ENCODE data around the gene METTL25B. TPM values are rescaled to one million over a fixed set of nuclear protein-coding genes. Genes with fewer than 3 reads are reported as not detected.

Gene METTL25B
- total RNA-seq, 1 experiment from 2014 or later, result 10.4 TPM

- peaks cover 55% of the 10 kb centered on the region for H3K4me1 ChIP-seq (ENCODE audit: insufficient read depth, low read length)
- ATAC-seq, result no peak
- H2AFZ ChIP-seq (ENCODE audit: low read length), result no peak overlapping the region
- H3K9ac ChIP-seq (ENCODE audit: low read length), result peak overlapping the region; percentile 99
- H3K9me3 ChIP-seq (ENCODE audit: low read length), result no peaks in the 10 kb centered on the region
- POLR2A ChIA-PET (ENCODE audit: unreplicated experiment), result no interaction called here
- DNase-seq, result no peak
- H3K4me2 ChIP-seq (ENCODE audit: low read length), result peak overlapping the region; percentile 100
- H3K4me3 ChIP-seq (ENCODE audit: low read length), result peak overlapping the region; percentile 69
- H3K79me2 ChIP-seq (ENCODE audit: low read length), result peaks cover 72% of the 10 kb centered on the region
- intact Hi-C loops (cut with micrococcal nuclease), result no loop called here
- H3K27ac ChIP-seq (ENCODE audit: low read length), result peak overlapping the region; percentile 99
- peaks cover 23% of the 10 kb centered on the region for H3F3A ChIP-seq (ENCODE audit: low read length, unreplicated experiment)
- CTCF ChIA-PET, result interaction anchor here (0.5 kb wide), 1 partner anchor 122 kb away, joined by 3 read pairs; no protein-coding TSS in a partner anchor
- H4K20me1 ChIP-seq (ENCODE audit: low read length), result 0 out of 2 replicates have a peak, but pooled peaks cover 5% of the 10 kb centered on the region
- no peak for TF ChIP-seq EZH2phosphoT487 (IDR thresholded peaks at IDR 0.05; ENCODE audit: borderline replicate concordance, low read length)
- no peak for TF ChIP-seq EZH2 (IDR thresholded peaks at IDR 0.05; ENCODE audit: low read length, unreplicated experiment)
- no peak for TF ChIP-seq CTCF (conservative IDR thresholded peaks at IDR 0.05; ENCODE audit: low read depth, low read length)
- H3K36me3 ChIP-seq (ENCODE audit: low read depth, low read length), result peaks cover 45% of the 10 kb centered on the region
- no peaks in the 10 kb centered on the region for H3K9me2 ChIP-seq (replicated peaks; ENCODE audit: low read length)
- H3K27me3 ChIP-seq (ENCODE audit: low read length), result no peaks in the 10 kb centered on the region
- no TSS peak for BruUV-seq (replicated peaks)
These were observed 18.1 kb downstream of the METTL25B start for GRCh38 chr1:156746406-156746727.

GRCh38 chr1:156746728-156747631 is 18.7 kb downstream of the METTL25B start:
- Histone ChIP-seq H3K4me2 (ENCODE audit: low read length) (peak overlapping the region; percentile 100), H2AFZ (ENCODE audit: low read length) (peak overlapping the region; percentile 56; the same call in 1 of the 2 replicates), H4K20me1 (ENCODE audit: low read length) (0 out of 2 replicates have a peak, but pooled peaks cover 5% of the 10 kb centered on the region), H3K27ac (ENCODE audit: low read length) (peak overlapping the region; percentile 99), H3K9ac (ENCODE audit: low read length) (peak overlapping the region; percentile 99), H3K4me1 (ENCODE audit: insufficient read depth, low read length) (peaks cover 48% of the 10 kb centered on the region), H3K36me3 (ENCODE audit: low read depth, low read length) (peaks cover 40% of the 10 kb centered on the region; the same call in 1 of the 2 replicates), H3K4me3 (ENCODE audit: low read length) (peak overlapping the region; percentile 86), H3K9me3 (ENCODE audit: low read length) (no peaks in the 10 kb centered on the region), H3K79me2 (ENCODE audit: low read length) (peaks cover 75% of the 10 kb centered on the region), H3K9me2 (replicated peaks; ENCODE audit: low read length) (no peaks in the 10 kb centered on the region), H3F3A (ENCODE audit: low read length, unreplicated experiment) (peaks cover 19% of the 10 kb centered on the region), H3K27me3 (ENCODE audit: low read length) (no peaks in the 10 kb centered on the region)
- POLR2A ChIA-PET (ENCODE audit: unreplicated experiment), result interaction anchor here (0.6 to 0.9 kb wide), 2 partner anchors 21 to 221 kb away, joined by 3 to 5 read pairs; partner anchors contain the start of gene PRCC
- intact Hi-C loops (cut with micrococcal nuclease), result no loop called here
- peak; percentile 56 for TF ChIP-seq CTCF (conservative IDR thresholded peaks at IDR 0.05; ENCODE audit: low read depth, low read length)
- no peak for TF ChIP-seq EZH2phosphoT487 (IDR thresholded peaks at IDR 0.05; ENCODE audit: borderline replicate concordance, low read length)
- no peak for TF ChIP-seq EZH2 (IDR thresholded peaks at IDR 0.05; ENCODE audit: low read length, unreplicated experiment)
- BruUV-seq (replicated peaks), result no TSS peak
- CTCF ChIA-PET, result interaction anchor here (0.5 to 1.5 kb wide), 4 partner anchors 21 to 123 kb away, joined by 3 to 9 read pairs (median 5); no protein-coding TSS in a partner anchor
- DNase-seq (peak; percentile 93), ATAC-seq (peak; percentile 42)
